ENCODE measurements around the gene DNTTIP2.

The DNTTIP2 gene

GRCh38 chr1:93822730-93823425 is 56.1 kb downstream of the DNTTIP2 start:
- no peak for DNase-seq (ENCODE audit: low read depth)
- TF ChIP-seq CTCF (IDR thresholded peaks at IDR 0.05; ENCODE audit: low read depth, low read length) (no peak), POLR2A (IDR thresholded peaks at IDR 0.05; ENCODE audit: extremely low read depth, insufficient read length) (no peak), MAX (IDR thresholded peaks at IDR 0.05; ENCODE audit: low read depth, low read length) (no peak), MYC (IDR thresholded peaks at IDR 0.05; ENCODE audit: low read depth, low read length) (no peak)
- H3K4me3 ChIP-seq (ENCODE audit: low read depth, low read length): no peak overlapping the region

- TF ChIP-seq MAX (IDR thresholded peaks at IDR 0.05; ENCODE audit: low read depth, low read length) (no peak), POLR2A (IDR thresholded peaks at IDR 0.05; ENCODE audit: extremely low read depth, insufficient read length) (no peak), MYC (IDR thresholded peaks at IDR 0.05; ENCODE audit: low read depth, low read length) (no peak), CTCF (IDR thresholded peaks at IDR 0.05; ENCODE audit: low read depth, low read length) (no peak)
- H3K4me3 ChIP-seq (ENCODE audit: low read depth, low read length): no peak overlapping the region
- no peak for DNase-seq (ENCODE audit: low read depth)
Measured at GRCh38 chr1:93821423-93822144, 57.4 kb downstream of the DNTTIP2 start.

GRCh38 chr1:93820554-93821422 is 58.2 kb downstream of the DNTTIP2 start:
- TF ChIP-seq CTCF (IDR thresholded peaks at IDR 0.05; ENCODE audit: low read depth, low read length): no peak
- TF ChIP-seq MYC (IDR thresholded peaks at IDR 0.05; ENCODE audit: low read depth, low read length): no peak
- no peak for TF ChIP-seq MAX (IDR thresholded peaks at IDR 0.05; ENCODE audit: low read depth, low read length)
- no peak for TF ChIP-seq POLR2A (IDR thresholded peaks at IDR 0.05; ENCODE audit: extremely low read depth, insufficient read length)
- H3K4me3 ChIP-seq (ENCODE audit: low read depth, low read length): no peak overlapping the region
- DNase-seq (ENCODE audit: low read depth): no peak

GRCh38 chr1:93818570-93818959 is 60.4 kb downstream of the DNTTIP2 start:
- no peak overlapping the region for H3K4me3 ChIP-seq (ENCODE audit: low read depth, low read length)
- TF ChIP-seq POLR2A (IDR thresholded peaks at IDR 0.05; ENCODE audit: extremely low read depth, insufficient read length): no peak
- TF ChIP-seq MAX (IDR thresholded peaks at IDR 0.05; ENCODE audit: low read depth, low read length): no peak
- no peak for TF ChIP-seq CTCF (IDR thresholded peaks at IDR 0.05; ENCODE audit: low read depth, low read length)
- no peak for TF ChIP-seq MYC (IDR thresholded peaks at IDR 0.05; ENCODE audit: low read depth, low read length)
- no peak for DNase-seq (ENCODE audit: low read depth)

- no peak for TF ChIP-seq POLR2A (IDR thresholded peaks at IDR 0.05; ENCODE audit: extremely low read depth, insufficient read length)
- TF ChIP-seq MYC (IDR thresholded peaks at IDR 0.05; ENCODE audit: low read depth, low read length): no peak
- TF ChIP-seq CTCF (IDR thresholded peaks at IDR 0.05; ENCODE audit: low read depth, low read length): no peak
- no peak for TF ChIP-seq MAX (IDR thresholded peaks at IDR 0.05; ENCODE audit: low read depth, low read length)
- DNase-seq (ENCODE audit: low read depth): no peak
- no peak overlapping the region for H3K4me3 ChIP-seq (ENCODE audit: low read depth, low read length)
Measured at GRCh38 chr1:93817819-93818569, 61.0 kb downstream of the DNTTIP2 start.

All from NB4 (cell line).